ENCODE data around the gene UXT.

GRCh38 chrX:47611489-47611888, 47.5 kb downstream of the UXT start:
- no peak for TF ChIP-seq CTCF (IDR thresholded peaks at IDR 0.05)
- no peak for TF ChIP-seq POLR2A (IDR thresholded peaks at IDR 0.05)

Data from testis (tissue), 2 donors.